Heart right ventricle (tissue), 16 donors: ENCODE measurements around the gene GNG2. TPM values are rescaled to one million over a fixed set of nuclear protein-coding genes. Genes with fewer than 3 reads are reported as not detected.
A peak's percentile ranks its signal among the peaks of the same experiment; 100 is the strongest.

Experiments used
- ATAC-seq, 8 donors: fragments of 200-7000 bp; cut with Tn5 transposase; one replicate each; pipeline ENCODE4 v1.9.1; 2020; ENCODE audit warnings: mild to moderate bottlenecking in 8 of 8, moderate library complexity in 8 of 8, moderate number of reproducible peaks in 1 of 8
- DNase-seq, 2 donors: peaks; one replicate each; pipeline ENCODE4 v3.0.0-alpha.2; 2020
- H3K27ac ChIP-seq, 10 donors: fragments of 200-600 bp; sonication (generic) in 2 of 10; one replicate each; pipeline versions ENCODE4 v1.5.0 to v1.8.0; 2020 to 2022; ENCODE audit warnings: mild to moderate bottlenecking in 3 of 10
- H3K27me3 ChIP-seq, 7 donors: fragments of 200-600 bp; one replicate each; pipeline ENCODE4 v1.8.0; 2021 to 2022; ENCODE audit warnings: mild to moderate bottlenecking in 2 of 7
- H3K36me3 ChIP-seq, 9 donors: fragments of 200-600 bp; sonication (generic) in 1 of 9; one replicate each; pipeline versions ENCODE4 v1.5.0 to v1.8.0; 2020 to 2022; ENCODE audit warnings: mild to moderate bottlenecking in 2 of 9
- H3K4me1 ChIP-seq, 9 donors: fragments of 200-600 bp; sonication (generic) in 1 of 9; one replicate each; pipeline versions ENCODE4 v1.5.0 to v1.8.0; 2020 to 2022; ENCODE audit warnings: mild to moderate bottlenecking in 4 of 9
- H3K4me3 ChIP-seq, 10 donors: fragments of 200-600 bp; sonication (generic) in 2 of 10; one replicate each; pipeline versions ENCODE4 v1.5.0 to v1.8.0; 2020 to 2022; ENCODE audit warnings: mild to moderate bottlenecking in 7 of 10, moderate library complexity in 2 of 10
- H3K9me3 ChIP-seq, 11 donors: fragments of 200-600 bp in 10 of 11; sonication (generic) in 2 of 11; one replicate each; pipeline versions ENCODE4 v1.5.0 to v1.8.0; 2013 to 2022; ENCODE audit warnings: mild to moderate bottlenecking in 2 of 11, control low read depth in 1 of 11, moderate library complexity in 1 of 11
- CTCF ChIP-seq, 9 donors: fragments of 200-600 bp; sonication (generic) in 2 of 9; IDR thresholded peaks; one replicate each; pipeline versions ENCODE4 v1.5.0 to v1.8.0; 2021 to 2022; ENCODE audit warnings: antibody characterized with exemption in 9 of 9, mild to moderate bottlenecking in 5 of 9, moderate library complexity in 1 of 9
- WGBS, 2 donors: extraction: QIAGEN DNeasy Blood & Tissue Kit; methylation state at CpG; one replicate each; pipeline ENCODE4 v1.1.7; 2013; ENCODE audit warnings: inconsistent platforms in 1 of 2; 5-methylcytosine and 5-hydroxymethylcytosine counted together
- intact Hi-C, 10 donors: fragments of 100-400 bp; cut with DNase I; formaldehyde crosslinking; loops; one replicate each; pipeline versions ENCODE4 v1.11.1 to v1.14.2; 2022
- polyA plus RNA-seq, 2 donors: library from polyadenylated mRNA; stranded (reverse); fragments of 200-250 nt; gene quantifications; one replicate each; pipeline ENCODE4 v1.2.3, GENCODE V29; 2013
- total RNA-seq, 10 donors: library from RNA; stranded (reverse); fragmentation: NEBNext Ultra II Directional in 3 of 10; extraction: Animal tissue kit (Norgen Biotek cat#: 25700) in 3 of 10; gene quantifications; one replicate each; pipeline versions ENCODE4 v1.2.1 to v1.2.4, GENCODE V29; 2021 to 2023
- donor health status: Arrhythmogenic right ventricular cardiomyopathy.
- donor health status: ischemic (EF 13 %, LVEDD 7.1; RV severe dilation, severe dysfunction).
- donor health status: healthy with polysubstance abuse.
- donor health status: DM: no; HTN: yes; CAD: no.
- donor health status: DM: no; HTN: no; CAD: no.
- donor health status: ischemic (EF 25% LVEDD 6.9; RV normal size, moderate dysfunction).
- donor health status: ischemic (EF 25% LVEDD 5.7; RV mildly dilated, moderate dysfunction).
- donor health status: healthy.
- donor health status: DM: yes; HTN: yes; CAD: no.
- donor health status: Ischemic cardiomyopathy.
- donor health status: ischemic (EF 35%, LVEDD 5.7; RV mildly dilated, moderate dysfunction).
- donor health status: nonischemic (EF 11% LVEDD 7.7; RV severe dilation, severe dysfunction).
- donor health status: DM: yes; HTN: yes; CAD: no.
- donor health status: PGD.
- donor health status: ischemic (EF 29% LVEDD 5.4; RV normal size, mild dysfunction).
- donor health status: nonischemic (EF 23%, LVEDD 6.1; RV moderate dilation, normal function).

The GNG2 gene
- total and polyA plus RNA-seq, 12 donors, result 3.6 to 20.6 (median 7.2) TPM

DNA sequence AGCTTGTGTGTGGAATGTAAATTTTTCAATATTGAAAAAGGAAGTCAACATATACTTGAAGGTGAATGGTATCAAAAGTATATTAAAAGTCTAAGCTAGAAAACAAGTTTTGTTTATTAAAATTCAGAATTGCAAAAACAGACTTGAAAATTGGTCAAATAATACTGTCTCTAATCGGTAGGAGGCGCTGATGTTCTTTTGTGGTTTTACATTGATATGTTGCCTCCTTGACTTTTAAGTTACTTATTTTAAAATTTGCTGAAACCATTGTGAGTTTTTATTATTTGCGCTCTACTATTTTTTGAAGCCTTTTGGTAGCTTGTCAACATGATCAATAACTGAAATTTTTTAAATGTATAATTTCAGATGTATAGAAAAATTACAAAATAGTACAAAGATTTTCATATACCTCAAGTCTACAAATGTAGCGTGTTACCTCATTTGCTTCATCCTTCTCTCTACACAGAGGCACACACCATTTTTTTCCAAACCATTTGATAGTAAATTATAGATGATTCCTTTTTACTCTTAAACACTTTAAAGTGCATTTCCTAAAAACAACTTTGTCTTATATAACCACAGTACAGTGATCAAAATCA is 135.8 kb downstream of the GNG2 start:
- ATAC-seq, result no peak
- H3K9me3 ChIP-seq, result no peaks in the 10 kb centered on the region
- no peak overlapping the region for H3K4me3 ChIP-seq
- peaks cover 0 to 72% (median 56%) of the 10 kb centered on the region in 9 donors for H3K4me1 ChIP-seq
- 41 to 58% methylated on average over 4 of the region's 4 CpGs for WGBS, 2 donors
- intact Hi-C loops, result loop anchor here in 8 of 10 donors (1.0 to 10.0 kb wide), 11 partner anchors 19 to 279 kb away; partner anchors contain the start of genes NID2 (in 6 of the 8) and PTGDR (in 1 of the 8)
- peaks cover 0 to 97% (median 17%) of the 10 kb centered on the region in 9 donors for H3K36me3 ChIP-seq
- no peaks in the 10 kb centered on the region for H3K27me3 ChIP-seq
- peak; percentile 63 to 94 (median 84) for TF ChIP-seq CTCF (IDR thresholded peaks at IDR 0.05)
- H3K27ac ChIP-seq, result peak overlapping the region in 2 of 10 donors; percentile 5 to 15
- DNase-seq, result peak in 1 of 2 donors; percentile 39

GRCh38 chr14:51998348-51998747 is 137.9 kb downstream of the GNG2 start:
- ATAC-seq (no peak), DNase-seq (no peak)
- Histone ChIP-seq H3K4me3 (no peak overlapping the region), H3K36me3 (peaks cover 0 to 97% (median 19%) of the 10 kb centered on the region in 9 donors), H3K9me3 (no peaks in the 10 kb centered on the region), H3K4me1 (peaks cover 0 to 72% (median 46%) of the 10 kb centered on the region in 9 donors), H3K27me3 (no peaks in the 10 kb centered on the region), H3K27ac (no peak overlapping the region)
- no peak for TF ChIP-seq CTCF (IDR thresholded peaks at IDR 0.05)
- intact Hi-C loops, result loop anchor here in 7 of 10 donors (5.0 to 10.0 kb wide), 7 partner anchors 66 to 276 kb away; partner anchors contain the start of genes NID2 (in 5 of the 7) and PTGDR (in 1 of the 7)

DNA sequence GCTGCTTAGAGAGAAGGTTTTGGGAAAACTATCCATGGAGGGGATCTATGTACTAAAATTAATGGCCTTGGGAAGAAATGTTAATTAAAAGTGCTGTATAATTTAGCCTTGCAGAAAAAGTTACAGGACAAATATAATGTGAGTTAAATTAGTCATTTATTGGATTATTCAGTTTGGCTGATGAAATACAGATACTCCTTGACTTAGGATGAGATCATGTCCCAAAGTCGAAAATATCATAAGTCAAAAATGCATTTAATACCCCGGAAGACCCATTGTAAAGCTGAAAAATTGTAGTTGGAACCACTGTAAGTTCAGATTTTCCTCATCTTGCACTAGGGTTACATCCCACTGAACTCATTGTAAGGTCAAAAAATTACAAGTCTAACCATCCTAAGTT is 138.7 kb downstream of the GNG2 start:
- ATAC-seq (no peak), DNase-seq (no peak)
- peaks cover 0 to 73% (median 46%) of the 10 kb centered on the region in 9 donors for H3K4me1 ChIP-seq
- TF ChIP-seq CTCF (IDR thresholded peaks at IDR 0.05), result no peak
- 70 to 73% methylated on average over 2 of the region's 2 CpGs for WGBS, 2 donors
- peaks cover 0 to 97% (median 20%) of the 10 kb centered on the region in 9 donors for H3K36me3 ChIP-seq
- intact Hi-C loops, result loop anchor here in 7 of 10 donors (5.0 to 10.0 kb wide), 7 partner anchors 66 to 276 kb away; partner anchors contain the start of genes NID2 (in 5 of the 7) and PTGDR (in 1 of the 7)
- no peak overlapping the region for H3K4me3 ChIP-seq
- no peaks in the 10 kb centered on the region for H3K9me3 ChIP-seq
- H3K27me3 ChIP-seq, result no peaks in the 10 kb centered on the region
- no peak overlapping the region for H3K27ac ChIP-seq

GRCh38 chr14:52000019-52000582 is 139.7 kb downstream of the GNG2 start:
- no peak for TF ChIP-seq CTCF (IDR thresholded peaks at IDR 0.05)
- H3K27ac ChIP-seq, result peak overlapping the region in 4 of 10 donors; percentile 2 to 44 (median 18)
- H3K9me3 ChIP-seq, result no peaks in the 10 kb centered on the region
- H3K4me1 ChIP-seq, result peaks cover 0 to 73% (median 37%) of the 10 kb centered on the region in 9 donors
- ATAC-seq, result no peak
- H3K4me3 ChIP-seq, result no peak overlapping the region
- H3K27me3 ChIP-seq, result no peaks in the 10 kb centered on the region
- no peak for DNase-seq
- WGBS, 2 donors, result 59 to 69% methylated on average over 3 of the region's 3 CpGs
- intact Hi-C loops, result loop anchor here in 2 of 10 donors (5.0 kb wide), 2 partner anchors 132 to 267 kb away; partner anchors contain the start of gene PTGDR (in 1 of the 2)
- H3K36me3 ChIP-seq, result peaks cover 0 to 97% (median 29%) of the 10 kb centered on the region in 9 donors
